Measurements from ENCODE around the gene ZCCHC24. TPM values are rescaled to one million over a fixed set of nuclear protein-coding genes. Genes with fewer than 3 reads are reported as not detected.
"Not testable (repeated sequence)": the region's sequence is repeated elsewhere in the genome, so short reads cannot be mapped to it uniquely, and the experiment has no call there.

ZCCHC24 gene
- total RNA-seq, 1 donor from 2014 or later = 4.0 TPM

DNA sequence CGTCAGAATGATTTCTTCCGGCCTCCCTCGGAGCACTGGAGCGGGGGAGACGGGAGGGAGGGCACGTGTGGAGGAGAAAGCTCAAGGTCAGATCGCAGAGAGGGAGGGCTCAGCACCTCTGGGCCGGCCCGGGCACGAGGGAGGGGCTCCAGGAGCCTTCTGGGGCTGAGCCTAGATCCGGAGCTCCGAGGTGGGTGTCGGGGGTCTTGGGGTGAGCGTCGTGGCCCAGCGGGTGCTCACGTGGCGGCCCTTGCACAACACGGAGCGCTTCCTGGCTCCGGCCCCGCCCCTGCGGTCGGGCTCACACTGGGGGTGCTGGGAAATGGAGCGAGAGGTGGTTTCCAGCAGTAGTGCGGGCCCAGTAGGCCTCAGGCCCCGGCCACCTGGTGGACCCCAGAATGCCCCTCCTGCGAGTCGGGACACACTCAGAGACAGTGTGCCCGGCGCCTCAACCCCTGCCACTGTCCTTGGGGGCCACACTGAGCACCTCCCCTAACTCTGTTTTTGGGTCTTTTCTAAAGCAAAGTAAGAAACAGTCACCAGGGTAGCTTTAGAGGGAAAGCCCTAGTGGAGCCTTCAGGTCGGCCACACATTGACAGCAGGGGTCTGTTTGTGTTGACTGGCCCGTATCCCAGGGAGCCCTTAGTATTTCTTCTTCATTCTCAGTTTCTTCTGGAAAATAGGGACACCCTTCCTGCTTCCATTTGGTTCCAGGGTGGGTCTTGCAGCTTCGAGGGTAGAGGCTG lies 97.4 kb downstream of the ZCCHC24 start:
- peak; percentile 64 to 77 for DNase-seq (ENCODE audit: low read depth in 2 of 2)

GRCh38 chr10:79347226-79347893 lies 98.1 kb downstream of the ZCCHC24 start, which contains the start of gene PPIF:
Gene PPIF, plus strand, starts transcription at chr10:79347469. Its CDS starts 80 bp downstream, at chr10:79347549.
- DNase-seq (ENCODE audit: low read depth in 2 of 2) = peak; percentile 93 to 95

DNA sequence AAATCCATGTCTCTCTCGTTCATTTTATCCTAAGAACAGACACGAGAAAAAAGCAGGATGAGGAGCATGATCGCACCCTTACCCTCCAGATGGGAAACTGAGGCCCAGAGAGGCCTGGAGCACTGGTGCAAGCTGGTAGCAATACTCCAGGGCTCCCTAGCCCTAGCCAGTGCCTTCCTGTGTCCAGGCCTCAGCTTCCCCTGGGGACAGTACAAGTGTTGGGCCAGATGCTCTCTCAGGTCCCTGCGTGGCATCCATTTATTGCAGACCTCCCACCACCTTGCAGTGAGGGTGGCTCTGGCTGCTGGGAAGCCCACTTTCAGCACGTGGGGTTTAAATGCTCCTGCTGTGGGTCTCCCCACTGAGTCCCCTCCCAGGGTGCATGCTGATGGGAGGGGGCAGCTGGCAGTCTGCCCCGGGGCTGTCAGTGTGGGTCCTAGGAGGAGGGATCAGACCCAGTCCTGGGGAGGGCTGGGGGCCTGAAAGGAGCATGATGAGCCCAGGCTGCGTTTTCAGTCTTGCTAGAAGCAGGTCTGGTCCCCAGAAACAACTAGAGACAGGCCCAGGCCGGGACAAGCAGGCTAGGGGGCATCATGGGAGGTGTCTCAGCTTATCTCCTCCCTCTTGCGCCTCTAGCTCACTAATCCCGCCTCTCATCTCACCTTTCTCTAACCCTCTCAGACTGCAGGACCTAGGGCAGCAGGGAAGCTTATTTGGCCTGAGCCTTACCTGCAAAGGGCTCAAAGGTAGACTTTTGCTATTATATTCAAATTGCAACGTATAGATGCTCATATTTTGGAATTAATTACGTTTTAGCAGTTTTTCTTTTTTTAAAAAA lies 98.8 kb downstream of the ZCCHC24 start:
- DNase-seq (ENCODE audit: low read depth in 2 of 2) = no peak

DNA sequence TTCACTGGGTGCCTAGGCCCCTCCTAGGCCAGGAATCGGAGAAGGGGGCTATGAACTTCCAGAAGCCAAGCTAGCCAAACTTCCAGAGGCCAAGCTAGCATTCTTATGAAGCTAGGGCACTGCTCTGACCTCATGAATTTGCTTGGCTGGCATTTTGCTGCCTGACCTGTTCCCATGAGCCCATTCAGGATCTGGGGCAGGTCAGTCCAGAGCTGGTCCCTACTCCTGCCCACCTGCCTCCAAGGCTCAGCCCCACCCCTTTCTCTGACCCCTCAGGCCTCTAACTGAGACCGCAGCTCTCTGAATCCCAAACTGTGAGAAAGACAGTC lies 99.4 kb downstream of the ZCCHC24 start:
- no peak for DNase-seq (ENCODE audit: low read depth in 2 of 2)

DNA sequence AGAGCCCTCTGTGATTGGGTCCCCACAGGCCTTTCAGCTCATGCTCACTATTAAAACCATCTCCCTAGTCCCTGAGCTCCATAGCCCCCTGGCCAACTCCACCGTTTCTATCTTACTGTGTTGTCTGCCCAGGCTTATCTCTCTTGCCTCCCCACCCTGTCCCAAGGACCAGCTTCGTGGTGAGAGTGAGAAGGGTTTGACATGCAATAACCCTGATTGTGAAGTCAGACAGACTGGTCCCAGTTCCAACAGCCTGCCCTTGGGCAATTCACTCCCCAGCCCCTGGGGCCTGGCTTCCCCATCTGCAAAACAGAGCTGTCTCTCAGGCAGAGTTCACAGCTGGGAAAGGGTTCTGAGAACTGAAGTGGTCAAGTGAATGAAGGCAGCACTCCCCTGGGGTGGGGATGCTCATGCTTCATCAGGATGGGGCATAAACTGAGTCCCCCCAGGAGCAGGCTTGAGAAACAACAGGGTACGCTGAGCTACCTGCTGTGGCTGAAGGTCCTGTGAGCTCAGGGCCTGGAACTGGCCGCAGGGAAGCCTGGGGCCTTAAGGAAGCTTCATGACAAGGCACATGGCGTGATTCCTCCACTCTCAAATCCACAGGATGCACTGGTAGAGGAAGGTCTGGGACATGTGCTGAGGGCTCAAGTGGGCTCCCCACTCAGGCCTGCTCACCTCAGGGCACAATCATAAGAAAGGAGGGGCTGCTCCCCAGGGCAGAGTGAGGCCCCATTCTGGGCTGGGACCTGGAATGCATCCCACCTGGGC lies 100.0 kb downstream of the ZCCHC24 start:
- DNase-seq (ENCODE audit: low read depth in 2 of 2) = no peak

DNA sequence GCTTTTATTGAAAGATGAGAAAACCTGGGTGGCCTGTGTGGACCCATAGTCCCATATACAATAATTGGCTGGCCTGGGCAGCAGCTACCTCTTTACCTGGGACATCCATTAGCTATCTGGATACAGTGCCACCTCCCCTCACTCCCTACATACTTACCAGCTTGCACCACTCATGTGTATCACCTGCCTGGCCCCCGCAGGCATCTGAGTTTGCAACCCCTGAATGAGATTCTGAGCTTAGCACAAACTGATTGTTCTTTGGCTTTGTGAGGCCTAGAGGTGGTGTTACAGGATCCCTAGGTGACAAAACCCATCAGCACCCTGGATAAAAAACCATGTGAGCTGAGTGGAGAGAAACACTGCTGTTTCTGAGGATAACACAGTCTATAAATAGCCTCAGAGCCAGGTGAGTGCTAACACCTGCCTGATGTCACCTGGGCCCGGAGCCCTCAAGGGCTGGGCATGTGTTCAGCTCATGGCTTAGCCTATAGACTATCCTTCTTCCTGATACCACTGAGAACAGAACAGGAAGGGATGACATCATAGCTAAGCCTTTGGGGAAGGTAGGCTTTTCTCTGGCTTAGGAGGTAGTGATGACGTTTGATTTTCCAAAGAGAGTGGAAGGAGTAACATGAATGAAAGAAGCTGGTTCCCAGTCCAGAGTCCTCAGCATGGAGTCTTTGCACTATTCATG lies 100.8 kb downstream of the ZCCHC24 start:
- DNase-seq (ENCODE audit: low read depth in 2 of 2) = no peak

GRCh38 chr10:79342811-79343561 lies 102.4 kb downstream of the ZCCHC24 start:
- no peak for DNase-seq (ENCODE audit: low read depth in 2 of 2)

GRCh38 chr10:79342295-79342761 lies 103.1 kb downstream of the ZCCHC24 start:
- no peak for DNase-seq (ENCODE audit: low read depth in 2 of 2)

GRCh38 chr10:79340646-79341244 lies 104.7 kb downstream of the ZCCHC24 start:
- DNase-seq (ENCODE audit: low read depth in 2 of 2) = no peak

DNA sequence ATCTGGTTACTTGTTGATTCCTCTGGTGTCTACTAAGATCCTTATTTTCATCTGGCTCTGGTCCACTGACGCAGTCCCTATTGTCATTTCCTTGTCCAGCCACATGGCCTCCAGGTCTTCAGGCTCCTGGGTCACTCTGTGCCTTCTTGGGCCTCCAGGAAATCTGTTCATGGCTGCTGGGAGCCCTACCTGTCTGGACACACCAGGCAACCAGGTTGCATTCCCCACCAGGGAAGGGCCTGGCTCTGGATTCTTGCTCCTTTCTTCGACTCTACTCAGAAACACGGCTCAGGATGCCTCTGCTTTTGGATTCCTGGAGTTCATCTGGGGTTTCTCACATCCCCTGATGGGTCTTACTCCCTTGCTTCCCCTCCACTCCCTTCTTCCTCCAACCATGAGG lies 106.2 kb downstream of the ZCCHC24 start:
- no peak for DNase-seq (ENCODE audit: low read depth in 2 of 2)

DNA sequence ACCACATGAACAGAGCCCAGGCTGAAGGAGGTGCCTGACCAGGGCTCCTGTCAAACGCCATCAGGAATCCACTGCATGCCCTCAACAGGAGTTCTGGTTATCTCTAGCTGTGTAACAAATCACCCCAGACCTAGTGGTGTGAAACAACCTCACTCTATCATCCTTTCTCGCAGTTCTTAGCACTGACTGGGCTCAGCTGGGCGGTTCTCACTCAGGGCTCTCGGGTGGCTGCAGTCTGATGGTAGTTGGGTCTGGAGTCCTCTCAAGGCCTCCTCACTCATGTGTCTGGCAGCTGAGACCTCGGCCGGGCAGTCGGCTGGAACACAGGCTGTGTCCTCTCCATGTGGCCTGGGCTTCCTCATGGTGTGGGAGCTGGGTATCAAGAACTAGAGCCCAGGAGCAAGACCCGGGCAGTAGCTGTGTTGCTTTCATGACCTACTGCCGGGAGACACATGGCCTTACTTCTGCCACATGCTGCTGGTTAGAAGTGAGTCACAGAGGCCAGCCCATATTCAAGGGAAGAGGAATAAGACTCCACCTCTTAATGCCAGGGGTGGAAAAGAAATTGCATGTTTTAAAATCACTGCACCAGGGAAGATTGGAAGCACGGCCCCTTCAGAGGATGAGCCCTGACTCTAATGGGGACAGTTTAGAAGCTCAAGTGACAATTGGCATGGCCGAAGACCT lies 107.5 kb downstream of the ZCCHC24 start:
- DNase-seq (ENCODE audit: low read depth in 2 of 2) = not testable (repeated sequence)

GRCh38 chr10:79336739-79337138 lies 108.7 kb downstream of the ZCCHC24 start:
- no peak for DNase-seq (ENCODE audit: low read depth in 2 of 2)

GRCh38 chr10:79336276-79336675 lies 109.1 kb downstream of the ZCCHC24 start:
- no peak for DNase-seq (ENCODE audit: low read depth in 2 of 2)

- no peak for DNase-seq (ENCODE audit: low read depth in 2 of 2)
Observed at GRCh38 chr10:79335470-79336235, 109.8 kb downstream of the ZCCHC24 start.

DNA sequence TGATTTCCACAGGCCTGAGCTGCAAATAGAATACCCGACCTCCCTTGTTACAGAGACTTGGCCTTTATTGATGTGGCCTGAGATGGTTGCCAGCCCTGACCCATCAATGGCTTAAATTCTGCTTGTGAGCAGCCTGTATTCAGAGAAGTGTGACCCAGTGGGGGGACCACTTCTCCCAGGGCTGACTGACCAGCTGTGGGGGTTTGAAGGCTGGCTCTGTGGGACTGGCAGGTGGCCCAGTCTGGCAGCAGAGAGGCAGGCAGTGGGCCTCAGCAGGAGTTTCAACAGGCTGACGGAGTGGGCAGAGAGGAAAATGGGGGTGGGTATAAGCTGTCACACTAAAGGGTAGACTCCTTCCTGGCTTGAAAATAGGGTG lies 110.3 kb downstream of the ZCCHC24 start:
- DNase-seq (ENCODE audit: low read depth in 2 of 2) = no peak

- no peak for DNase-seq (ENCODE audit: low read depth in 2 of 2)
Observed at GRCh38 chr10:79334573-79334972, 110.9 kb downstream of the ZCCHC24 start.

DNA sequence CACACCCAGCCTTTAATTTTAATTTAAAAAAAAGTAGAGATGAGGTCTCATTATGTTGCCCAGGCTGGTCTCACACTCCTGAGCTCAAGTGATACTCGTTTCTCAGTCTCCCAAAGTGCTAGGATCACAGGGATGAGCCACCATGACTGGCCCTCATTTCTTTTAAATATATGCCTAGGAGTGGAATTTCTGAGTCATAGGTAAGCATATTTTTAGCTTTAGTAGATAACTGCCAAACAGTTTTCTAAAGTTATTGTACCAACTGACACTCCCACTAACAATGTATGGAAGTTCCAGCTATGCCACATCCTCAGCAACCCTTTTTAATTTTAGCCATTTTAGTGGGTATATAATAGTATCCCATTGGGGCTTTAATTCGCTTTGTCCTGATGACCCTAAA lies 111.9 kb downstream of the ZCCHC24 start:
- no peak for DNase-seq (ENCODE audit: low read depth in 2 of 2)

DNA sequence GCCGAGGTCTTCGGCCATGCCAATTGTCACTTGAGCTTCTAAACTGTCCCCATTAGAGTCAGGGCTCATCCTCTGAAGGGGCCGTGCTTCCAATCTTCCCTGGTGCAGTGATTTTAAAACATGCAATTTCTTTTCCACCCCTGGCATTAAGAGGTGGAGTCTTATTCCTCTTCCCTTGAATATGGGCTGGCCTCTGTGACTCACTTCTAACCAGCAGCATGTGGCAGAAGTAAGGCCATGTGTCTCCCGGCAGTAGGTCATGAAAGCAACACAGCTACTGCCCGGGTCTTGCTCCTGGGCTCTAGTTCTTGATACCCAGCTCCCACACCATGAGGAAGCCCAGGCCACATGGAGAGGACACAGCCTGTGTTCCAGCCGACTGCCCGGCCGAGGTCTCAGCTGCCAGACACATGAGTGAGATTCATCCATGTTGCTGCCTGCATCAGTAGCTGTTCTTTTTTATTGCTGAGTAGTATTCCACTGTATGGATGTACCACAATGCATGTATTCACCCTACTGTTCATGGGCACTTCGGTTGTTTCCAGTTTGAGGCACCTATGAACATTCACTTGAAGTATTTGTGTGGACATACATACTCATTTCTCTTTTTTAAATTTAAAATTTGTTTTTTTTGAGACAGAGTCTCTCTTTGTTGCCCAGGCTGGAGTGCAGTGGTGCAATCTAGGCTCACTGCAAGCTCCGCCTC lies 112.7 kb downstream of the ZCCHC24 start:
- DNase-seq (ENCODE audit: low read depth in 2 of 2) = not testable (repeated sequence)

Data from lung microvascular endothelial cell (primary cell).